GM20000 (cell line): Measurements from ENCODE around the gene BOLA3.
"Not testable (repeated sequence)": the region's sequence is repeated elsewhere in the genome, so short reads cannot be mapped to it uniquely, and the experiment has no call there.

Experiments used
- DNase-seq: peaks from one replicate; pipeline ENCODE4 v3.0.0; 2012; ENCODE audit warnings: low spot score
- CTCF ChIP-seq: IDR thresholded peaks from 2 replicates; pipeline ENCODE4 v1.5.1; 2012; ENCODE audit warnings: mild to moderate bottlenecking, control low read depth; ENCODE audit errors: extremely low read depth, missing control alignments

BOLA3 gene

GRCh38 chr2:74093840-74094239, 53.9 kb downstream of the BOLA3 start:
- TF ChIP-seq CTCF: no peak
- DNase-seq: no peak

GRCh38 chr2:74093426-74093825, 54.3 kb downstream of the BOLA3 start:
- no peak for TF ChIP-seq CTCF
- no peak for DNase-seq

GRCh38 chr2:74092275-74092674, 55.4 kb downstream of the BOLA3 start:
- DNase-seq: no peak
- no peak for TF ChIP-seq CTCF

- DNase-seq: no peak
- no peak for TF ChIP-seq CTCF
Observed at GRCh38 chr2:74091391-74091790, 56.3 kb downstream of the BOLA3 start.

- DNase-seq: no peak
- no peak for TF ChIP-seq CTCF
Observed at GRCh38 chr2:74089816-74090745, 57.6 kb downstream of the BOLA3 start.

GRCh38 chr2:74088676-74089075, 59.0 kb downstream of the BOLA3 start:
- not testable (repeated sequence) for DNase-seq

- no peak for DNase-seq
- no peak for TF ChIP-seq CTCF
Observed at GRCh38 chr2:74087696-74088095, 60.0 kb downstream of the BOLA3 start.

- no peak for TF ChIP-seq CTCF
Observed at GRCh38 chr2:74086021-74086420, 61.7 kb downstream of the BOLA3 start.

More at GRCh38 chr2:74086021-74086420, 61.7 kb downstream of the BOLA3 start:
- DNase-seq: no peak
